H1 (cell line): ENCODE measurements around the gene EDDM3A.

Source experiments
- POLR2A ChIP-seq, 2 experiments: IDR thresholded peaks; 1 replicate in 1 of 2; 2 replicates in 1 of 2; pipeline ENCODE4 v1.6.1; 2011; ENCODE audit warnings: low read depth in 2 of 2, low read length in 2 of 2, mild to moderate bottlenecking in 2 of 2; ENCODE audit errors: control extremely low read depth in 1 of 2
- POLR2AphosphoS5 ChIP-seq: IDR thresholded peaks from 2 replicates; pipeline ENCODE4 v1.6.1; 2011; ENCODE audit warnings: low read depth, low read length
- RFX5 ChIP-seq: IDR thresholded peaks from 2 replicates; pipeline ENCODE4 v1.6.1; 2011; ENCODE audit warnings: low read depth, low read length, improper control_type of control experiment, borderline replicate concordance
- TF ChIP-seq, protein P1 (sequence below): IDR thresholded peaks from 2 replicates; pipeline ENCODE4 v1.6.1; 2011; ENCODE audit warnings: low read depth, mild to moderate bottlenecking, low read length; ENCODE audit not compliant: insufficient read depth
- TF ChIP-seq, protein P2 (sequence below), 3 experiments: IDR thresholded peaks; 1 replicate in 2 of 3; 2 replicates in 1 of 3; pipeline versions ENCODE4 v1.5.1 to v1.6.1; 2011; ENCODE audit warnings: low read length in 3 of 3, mild to moderate bottlenecking in 3 of 3, inconsistent platforms in 2 of 3, low read depth in 1 of 3, moderate library complexity in 1 of 3; ENCODE audit not compliant: insufficient read depth in 1 of 3; ENCODE audit errors: control extremely low read depth in 1 of 3
- TF ChIP-seq, protein P3 (sequence below): IDR thresholded peaks from 2 replicates; pipeline ENCODE4 v1.6.1; 2012; ENCODE audit warnings: inconsistent platforms

DNA sequence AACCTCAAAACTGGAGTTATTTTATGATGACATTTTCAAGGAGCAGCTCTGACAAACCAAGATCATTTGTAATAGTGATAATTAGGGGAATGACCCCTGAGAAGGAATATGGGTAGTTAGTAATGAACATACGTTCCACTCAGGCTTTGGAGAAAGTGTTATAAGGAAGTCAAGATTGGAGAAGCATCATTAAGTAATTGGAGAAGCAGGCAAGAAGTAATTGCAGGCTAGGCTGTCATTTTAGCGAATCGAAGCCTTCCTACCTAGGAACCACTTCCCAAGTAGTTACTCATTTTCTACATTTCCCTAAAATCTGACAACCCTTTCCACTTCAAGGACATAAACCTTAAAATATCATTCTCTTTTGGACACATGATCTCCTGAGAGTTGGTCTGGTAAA, 23.7 kb downstream of the EDDM3A start:
- TF ChIP-seq, protein P1, sequence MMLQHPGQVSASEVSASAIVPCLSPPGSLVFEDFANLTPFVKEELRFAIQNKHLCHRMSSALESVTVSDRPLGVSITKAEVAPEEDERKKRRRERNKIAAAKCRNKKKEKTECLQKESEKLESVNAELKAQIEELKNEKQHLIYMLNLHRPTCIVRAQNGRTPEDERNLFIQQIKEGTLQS: no peak
- TF ChIP-seq POLR2AphosphoS5: no peak
- no peak for TF ChIP-seq POLR2A (IDR thresholded peaks at IDR 0.05; ENCODE audit: control extremely low read depth in 1 of 2, low read depth in 2 of 2, low read length in 2 of 2)
- TF ChIP-seq, protein P2, sequence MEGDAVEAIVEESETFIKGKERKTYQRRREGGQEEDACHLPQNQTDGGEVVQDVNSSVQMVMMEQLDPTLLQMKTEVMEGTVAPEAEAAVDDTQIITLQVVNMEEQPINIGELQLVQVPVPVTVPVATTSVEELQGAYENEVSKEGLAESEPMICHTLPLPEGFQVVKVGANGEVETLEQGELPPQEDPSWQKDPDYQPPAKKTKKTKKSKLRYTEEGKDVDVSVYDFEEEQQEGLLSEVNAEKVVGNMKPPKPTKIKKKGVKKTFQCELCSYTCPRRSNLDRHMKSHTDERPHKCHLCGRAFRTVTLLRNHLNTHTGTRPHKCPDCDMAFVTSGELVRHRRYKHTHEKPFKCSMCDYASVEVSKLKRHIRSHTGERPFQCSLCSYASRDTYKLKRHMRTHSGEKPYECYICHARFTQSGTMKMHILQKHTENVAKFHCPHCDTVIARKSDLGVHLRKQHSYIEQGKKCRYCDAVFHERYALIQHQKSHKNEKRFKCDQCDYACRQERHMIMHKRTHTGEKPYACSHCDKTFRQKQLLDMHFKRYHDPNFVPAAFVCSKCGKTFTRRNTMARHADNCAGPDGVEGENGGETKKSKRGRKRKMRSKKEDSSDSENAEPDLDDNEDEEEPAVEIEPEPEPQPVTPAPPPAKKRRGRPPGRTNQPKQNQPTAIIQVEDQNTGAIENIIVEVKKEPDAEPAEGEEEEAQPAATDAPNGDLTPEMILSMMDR (IDR thresholded peaks at IDR 0.05; ENCODE audit: control extremely low read depth in 1 of 3, insufficient read depth in 1 of 3, low read depth in 1 of 3, low read length in 3 of 3): no peak
- no peak for TF ChIP-seq RFX5
- TF ChIP-seq, protein P3, sequence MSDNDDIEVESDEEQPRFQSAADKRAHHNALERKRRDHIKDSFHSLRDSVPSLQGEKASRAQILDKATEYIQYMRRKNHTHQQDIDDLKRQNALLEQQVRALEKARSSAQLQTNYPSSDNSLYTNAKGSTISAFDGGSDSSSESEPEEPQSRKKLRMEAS: no peak
